Measurements from ENCODE around the gene KRTAP4-7.
"Not testable (repeated sequence)": the region's sequence is repeated elsewhere in the genome, so short reads cannot be mapped to it uniquely, and the experiment has no call there.

GRCh38 chr17:41084100-41084856 lies at the start of gene KRTAP4-7:
- TF ChIP-seq, protein P1, sequence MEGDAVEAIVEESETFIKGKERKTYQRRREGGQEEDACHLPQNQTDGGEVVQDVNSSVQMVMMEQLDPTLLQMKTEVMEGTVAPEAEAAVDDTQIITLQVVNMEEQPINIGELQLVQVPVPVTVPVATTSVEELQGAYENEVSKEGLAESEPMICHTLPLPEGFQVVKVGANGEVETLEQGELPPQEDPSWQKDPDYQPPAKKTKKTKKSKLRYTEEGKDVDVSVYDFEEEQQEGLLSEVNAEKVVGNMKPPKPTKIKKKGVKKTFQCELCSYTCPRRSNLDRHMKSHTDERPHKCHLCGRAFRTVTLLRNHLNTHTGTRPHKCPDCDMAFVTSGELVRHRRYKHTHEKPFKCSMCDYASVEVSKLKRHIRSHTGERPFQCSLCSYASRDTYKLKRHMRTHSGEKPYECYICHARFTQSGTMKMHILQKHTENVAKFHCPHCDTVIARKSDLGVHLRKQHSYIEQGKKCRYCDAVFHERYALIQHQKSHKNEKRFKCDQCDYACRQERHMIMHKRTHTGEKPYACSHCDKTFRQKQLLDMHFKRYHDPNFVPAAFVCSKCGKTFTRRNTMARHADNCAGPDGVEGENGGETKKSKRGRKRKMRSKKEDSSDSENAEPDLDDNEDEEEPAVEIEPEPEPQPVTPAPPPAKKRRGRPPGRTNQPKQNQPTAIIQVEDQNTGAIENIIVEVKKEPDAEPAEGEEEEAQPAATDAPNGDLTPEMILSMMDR (conservative IDR thresholded peaks at IDR 0.05; ENCODE audit: low read length): not testable (repeated sequence)
- not testable (repeated sequence) for TF ChIP-seq EZH2phosphoT487 (IDR thresholded peaks at IDR 0.05; ENCODE audit: borderline replicate concordance, low read depth, low read length)

Measured in OCI-LY7 (cell line).